Testis (tissue), 2 donors: ENCODE data around the gene MZB1.
"Not testable (repeated sequence)": the region's sequence is repeated elsewhere in the genome, so short reads cannot be mapped to it uniquely, and the experiment has no call there.

Source experiments
- POLR2A ChIP-seq: fragments of 450-650 bp; IDR thresholded peaks from one replicate; pipeline ENCODE4 v1.6.1; 2017; ENCODE audit warnings: antibody characterized with exemption, mild to moderate bottlenecking, moderate library complexity
- TF ChIP-seq, protein P1 (sequence below), 3 experiments: fragments of 450-650 bp in 2 of 3; fragments of 200-600 bp in 1 of 3; sonication (generic) in 1 of 3; IDR thresholded peaks; one replicate each; pipeline ENCODE4 v1.5.1; 2016 to 2019; ENCODE audit warnings: antibody characterized with exemption in 3 of 3, mild to moderate bottlenecking in 2 of 3, moderate library complexity in 1 of 3

DNA sequence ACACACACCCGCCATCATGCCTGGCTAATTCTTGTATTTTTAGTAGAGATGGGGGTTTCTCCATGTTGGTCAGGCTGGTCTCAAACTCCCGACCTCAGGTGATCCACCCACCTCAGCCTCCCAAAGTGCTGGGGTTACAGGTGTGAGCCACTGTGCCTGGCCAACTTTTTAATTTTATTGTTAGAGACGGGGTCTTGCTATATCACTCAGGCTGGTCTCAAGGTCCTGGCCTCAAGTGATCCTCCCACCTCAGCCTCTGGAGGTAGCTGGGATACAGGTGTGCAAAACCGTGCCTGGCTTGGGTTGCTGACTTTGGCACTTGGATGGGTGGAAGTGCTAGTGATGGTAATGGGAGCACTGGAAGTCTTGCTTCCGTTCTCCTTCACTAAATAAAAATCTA is 19.4 kb upstream of the MZB1 start:
- TF ChIP-seq, protein P1, sequence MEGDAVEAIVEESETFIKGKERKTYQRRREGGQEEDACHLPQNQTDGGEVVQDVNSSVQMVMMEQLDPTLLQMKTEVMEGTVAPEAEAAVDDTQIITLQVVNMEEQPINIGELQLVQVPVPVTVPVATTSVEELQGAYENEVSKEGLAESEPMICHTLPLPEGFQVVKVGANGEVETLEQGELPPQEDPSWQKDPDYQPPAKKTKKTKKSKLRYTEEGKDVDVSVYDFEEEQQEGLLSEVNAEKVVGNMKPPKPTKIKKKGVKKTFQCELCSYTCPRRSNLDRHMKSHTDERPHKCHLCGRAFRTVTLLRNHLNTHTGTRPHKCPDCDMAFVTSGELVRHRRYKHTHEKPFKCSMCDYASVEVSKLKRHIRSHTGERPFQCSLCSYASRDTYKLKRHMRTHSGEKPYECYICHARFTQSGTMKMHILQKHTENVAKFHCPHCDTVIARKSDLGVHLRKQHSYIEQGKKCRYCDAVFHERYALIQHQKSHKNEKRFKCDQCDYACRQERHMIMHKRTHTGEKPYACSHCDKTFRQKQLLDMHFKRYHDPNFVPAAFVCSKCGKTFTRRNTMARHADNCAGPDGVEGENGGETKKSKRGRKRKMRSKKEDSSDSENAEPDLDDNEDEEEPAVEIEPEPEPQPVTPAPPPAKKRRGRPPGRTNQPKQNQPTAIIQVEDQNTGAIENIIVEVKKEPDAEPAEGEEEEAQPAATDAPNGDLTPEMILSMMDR (IDR thresholded peaks at IDR 0.05) = not testable (repeated sequence)
- not testable (repeated sequence) for TF ChIP-seq POLR2A
